AG08395 (cell line): ENCODE measurements around the gene FKBP2.
A peak's percentile ranks its signal among the peaks of the same experiment; 100 is the strongest.

Experiments
- DNase-seq: peaks from one replicate; pipeline ENCODE4 v3.0.0; 2012; ENCODE audit warnings: mixed read lengths, low spot score

FKBP2 gene

GRCh38 chr11:64264371-64264852 is 23.5 kb downstream of the FKBP2 start:
- DNase-seq, result no peak

- no peak for DNase-seq
Measured at GRCh38 chr11:64265176-64266160, 24.6 kb downstream of the FKBP2 start.

GRCh38 chr11:64266339-64266738 is 25.4 kb downstream of the FKBP2 start:
- DNase-seq, result no peak

GRCh38 chr11:64267207-64267945 is 26.5 kb downstream of the FKBP2 start:
- no peak for DNase-seq

- DNase-seq, result no peak
Measured at GRCh38 chr11:64268025-64268892, 27.4 kb downstream of the FKBP2 start.

- DNase-seq, result no peak
Measured at GRCh38 chr11:64268893-64269539, 28.1 kb downstream of the FKBP2 start.

- peak; percentile 95 for DNase-seq
Measured at GRCh38 chr11:64269540-64270220, 28.8 kb downstream of the FKBP2 start.

- no peak for DNase-seq
Measured at GRCh38 chr11:64275031-64275800, 34.3 kb downstream of the FKBP2 start.

- DNase-seq, result no peak
Measured at GRCh38 chr11:64275841-64276240, 34.9 kb downstream of the FKBP2 start.

- peak; percentile 44 for DNase-seq
Measured at GRCh38 chr11:64276653-64277431, 35.9 kb downstream of the FKBP2 start.

GRCh38 chr11:64278576-64279190 is 37.8 kb downstream of the FKBP2 start:
- no peak for DNase-seq

- no peak for DNase-seq
Measured at GRCh38 chr11:64281957-64282770, 41.3 kb downstream of the FKBP2 start.

GRCh38 chr11:64283092-64283491 is 42.2 kb downstream of the FKBP2 start:
- DNase-seq, result no peak

GRCh38 chr11:64284048-64284961 is 43.4 kb downstream of the FKBP2 start, which contains the start of gene BAD:
Gene BAD (minus strand): TSS chr11:64284665. CDS start chr11:64284368, 297 bp downstream.
- DNase-seq, result peak; percentile 99

- DNase-seq, result peak; percentile 95
Measured at GRCh38 chr11:64284962-64285884, 44.3 kb downstream of the FKBP2 start, which contains the start of gene GPR137. Gene GPR137 (plus strand): TSS chr11:64285848. CDS start chr11:64286525, 677 bp downstream.
